OCI-LY7 (cell line): ENCODE data around the gene RNU1-2. TPM values are rescaled to one million over a fixed set of nuclear protein-coding genes. Genes with fewer than 3 reads are reported as not detected.
"Not testable (repeated sequence)": the region's sequence is repeated elsewhere in the genome, so short reads cannot be mapped to it uniquely, and the experiment has no call there.

Source experiments
- BruUV-seq: library from RNA; stranded (reverse); fragments of 400-500 nt; replicated peaks from 2 replicates; lab custom pipeline; 2021; lab: Mats Ljungman, UMichigan
- CTCF ChIA-PET: fragments of 300-600 bp; sonication (Branson Sonifier 250); formaldehyde crosslinking; loops from one replicate; lab custom pipeline; 2022; ENCODE audit warnings: antibody characterized with exemption; ENCODE audit not compliant: unreplicated experiment; lab: Charles Lee
- POLR2A ChIA-PET: fragments of 300-600 bp; sonication (Branson Sonifier 250); formaldehyde crosslinking; loops from one replicate; lab custom pipeline; 2022; ENCODE audit warnings: antibody characterized with exemption; lab: Charles Lee
- DNase-seq: peaks from one replicate; pipeline ENCODE4 v3.0.0-alpha.2; 2015; ENCODE audit warnings: low spot score
- H2AFZ ChIP-seq: fragments of 200-600 bp; sonication (generic), shearing (Covaris generic); 2 replicates; pipeline ENCODE4 v1.6.1; 2014; ENCODE audit warnings: mild to moderate bottlenecking, antibody characterized with exemption, low read length, moderate library complexity
- H3K27ac ChIP-seq: fragments of 200-600 bp; sonication (generic); 2 replicates; pipeline ENCODE4 v1.5.1; 2014; ENCODE audit warnings: mixed run types, low read depth, mild to moderate bottlenecking, moderate library complexity, low read length, inconsistent platforms; ENCODE audit not compliant: poor library complexity, severe bottlenecking
- H3K36me3 ChIP-seq: fragments of 200-600 bp; sonication (generic); 2 replicates; pipeline ENCODE4 v1.6.1; 2014; ENCODE audit warnings: mild to moderate bottlenecking, antibody characterized with exemption, low read length, moderate library complexity, mixed read lengths; ENCODE audit not compliant: insufficient read depth
- H3K4me1 ChIP-seq: fragments of 200-600 bp; sonication (generic); 2 replicates; pipeline ENCODE4 v1.5.1; 2014; ENCODE audit warnings: mild to moderate bottlenecking, low read length; ENCODE audit not compliant: insufficient read depth, poor library complexity, severe bottlenecking
- H3K4me2 ChIP-seq: fragments of 200-600 bp; sonication (generic); 2 replicates; pipeline ENCODE4 v1.6.1; 2014; ENCODE audit warnings: mild to moderate bottlenecking, low read length
- H3K4me3 ChIP-seq: fragments of 200-600 bp; sonication (generic); 2 replicates; pipeline ENCODE4 v1.5.1; 2014; ENCODE audit warnings: mild to moderate bottlenecking, low read depth, low read length; ENCODE audit not compliant: poor library complexity, severe bottlenecking
- H3K79me2 ChIP-seq: fragments of 200-600 bp; sonication (generic); 2 replicates; pipeline ENCODE4 v1.6.1; 2016; ENCODE audit warnings: low read depth, mild to moderate bottlenecking, low read length, moderate library complexity, mixed read lengths; ENCODE audit not compliant: insufficient read depth
- H3K9me2 ChIP-seq: fragments of 200-600 bp; sonication (generic); 2 replicates; pipeline ENCODE4 v1.6.1; 2016; ENCODE audit warnings: mild to moderate bottlenecking, low read length, mixed read lengths; ENCODE audit not compliant: insufficient read depth
- H3K9me3 ChIP-seq: fragments of 200-600 bp; sonication (generic); 2 replicates; pipeline ENCODE4 v1.6.1; 2014; ENCODE audit warnings: mild to moderate bottlenecking, mixed run types, low read length, mixed read lengths
- H4K20me1 ChIP-seq: fragments of 200-600 bp; sonication (generic); 2 replicates; pipeline ENCODE4 v1.6.1; 2014; ENCODE audit warnings: mild to moderate bottlenecking, antibody characterized with exemption, low read length, moderate library complexity, mixed read lengths; ENCODE audit not compliant: insufficient read depth
- EZH2phosphoT487 ChIP-seq: fragments of 200-600 bp; sonication (generic); IDR thresholded peaks from 2 replicates; pipeline ENCODE4 v1.6.1; 2018; ENCODE audit warnings: low read depth, borderline replicate concordance, mild to moderate bottlenecking, mixed run types, antibody characterized with exemption, low read length, moderate library complexity, mixed read lengths
- intact Hi-C: fragments of 100-400 bp; cut with micrococcal nuclease; formaldehyde crosslinking; loops from one replicate; pipeline ENCODE4 v1.10.0; 2022; ENCODE audit not compliant: unreplicated experiment
- microRNA-seq: library from miRNA; unstranded; fragments of <30 nt; microRNA quantifications from one replicate; pipeline ENCODE4 v1.2.0, GENCODE V29; 2022; ENCODE audit warnings: borderline replicate concordance
- small RNA-seq: library from RNA; depleted of rRNA; stranded (forward); fragments of <200 nt; gene quantifications from one replicate; pipeline ENCODE3, GENCODE V24; 2014
- total RNA-seq, 2 experiments: library from RNA; depleted of rRNA in 1 of 2; stranded (reverse); fragments of >200 nt in 1 of 2; shearing (Covaris generic) in 1 of 2; gene quantifications; 2 replicates each; pipeline ENCODE4 v1.2.3, GENCODE V29; 2014 to 2022
- TF ChIP-seq, protein P1 (sequence below): fragments of 200-600 bp; sonication (generic); conservative IDR thresholded peaks from 2 replicates; pipeline ENCODE4 v1.5.1; 2014; ENCODE audit warnings: mild to moderate bottlenecking, antibody characterized with exemption, low read length, moderate library complexity, mixed read lengths

The RNU1-2 gene
- total RNA-seq, 2 experiments from 2014 or later = under 0.01 to 1,968 TPM

DNA sequence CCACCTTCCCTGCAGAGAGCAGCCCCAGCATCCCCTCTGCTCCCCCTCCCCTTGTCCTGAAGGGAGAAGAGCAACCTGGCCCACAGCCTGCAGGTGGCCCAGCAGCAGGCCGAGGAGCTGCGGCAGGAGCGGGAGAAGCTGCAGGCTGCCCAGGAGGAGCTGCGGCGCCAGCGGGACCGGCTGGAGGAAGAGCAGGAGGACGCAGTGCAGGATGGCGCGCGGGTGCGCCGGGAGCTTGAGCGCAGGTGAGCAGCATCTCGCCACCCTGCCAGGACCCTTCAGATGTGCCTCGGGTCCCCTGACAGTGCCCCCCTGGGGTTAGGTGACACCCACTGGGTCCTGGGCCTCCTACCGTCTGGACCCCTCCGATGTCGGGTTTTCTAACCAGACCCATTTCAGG lies 48.3 kb downstream of the RNU1-2 start:
- DNase-seq = no peak
- H3K4me1 ChIP-seq = no peaks in the 10 kb centered on the region
- H3K9me2 ChIP-seq = no peaks in the 10 kb centered on the region
- peaks cover 10% of the 10 kb centered on the region; the same call in 1 of the 2 replicates for H3K36me3 ChIP-seq
- ChIA-PET CTCF (no interaction called here), POLR2A (no interaction called here)
- TF ChIP-seq EZH2phosphoT487 = no peak
- TF ChIP-seq, protein P1, sequence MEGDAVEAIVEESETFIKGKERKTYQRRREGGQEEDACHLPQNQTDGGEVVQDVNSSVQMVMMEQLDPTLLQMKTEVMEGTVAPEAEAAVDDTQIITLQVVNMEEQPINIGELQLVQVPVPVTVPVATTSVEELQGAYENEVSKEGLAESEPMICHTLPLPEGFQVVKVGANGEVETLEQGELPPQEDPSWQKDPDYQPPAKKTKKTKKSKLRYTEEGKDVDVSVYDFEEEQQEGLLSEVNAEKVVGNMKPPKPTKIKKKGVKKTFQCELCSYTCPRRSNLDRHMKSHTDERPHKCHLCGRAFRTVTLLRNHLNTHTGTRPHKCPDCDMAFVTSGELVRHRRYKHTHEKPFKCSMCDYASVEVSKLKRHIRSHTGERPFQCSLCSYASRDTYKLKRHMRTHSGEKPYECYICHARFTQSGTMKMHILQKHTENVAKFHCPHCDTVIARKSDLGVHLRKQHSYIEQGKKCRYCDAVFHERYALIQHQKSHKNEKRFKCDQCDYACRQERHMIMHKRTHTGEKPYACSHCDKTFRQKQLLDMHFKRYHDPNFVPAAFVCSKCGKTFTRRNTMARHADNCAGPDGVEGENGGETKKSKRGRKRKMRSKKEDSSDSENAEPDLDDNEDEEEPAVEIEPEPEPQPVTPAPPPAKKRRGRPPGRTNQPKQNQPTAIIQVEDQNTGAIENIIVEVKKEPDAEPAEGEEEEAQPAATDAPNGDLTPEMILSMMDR = no peak
- no TSS peak for BruUV-seq
- intact Hi-C loops = no loop called here
- no peaks in the 10 kb centered on the region for H3K79me2 ChIP-seq
- H3K4me3 ChIP-seq = no peak overlapping the region
- no peaks in the 10 kb centered on the region for H3K9me3 ChIP-seq
- no peak overlapping the region for H2AFZ ChIP-seq
- no peak overlapping the region for H3K27ac ChIP-seq
- no peak overlapping the region for H3K4me2 ChIP-seq
- H4K20me1 ChIP-seq = no peaks in the 10 kb centered on the region

DNA sequence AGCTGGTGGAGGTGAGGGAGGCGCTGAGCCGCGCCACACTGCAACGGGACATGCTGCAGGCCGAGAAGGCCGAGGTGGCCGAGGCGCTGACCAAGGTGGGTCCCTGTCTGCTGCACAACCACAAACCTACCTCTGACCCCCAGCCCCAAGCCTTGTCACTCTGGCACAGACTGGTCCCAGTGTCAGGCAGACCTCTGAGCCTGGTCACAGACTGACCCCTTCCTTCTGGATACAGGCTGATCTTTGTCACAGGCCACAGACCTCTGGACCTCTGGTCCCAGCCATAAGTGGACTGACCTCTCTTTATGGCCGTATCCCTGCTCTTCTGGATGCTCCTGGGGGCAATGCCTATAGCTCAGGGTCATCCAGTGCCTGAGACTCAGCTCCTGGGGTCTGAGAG lies 49.7 kb downstream of the RNU1-2 start:
- BruUV-seq, POLR2A ChIA-PET: not testable (repeated sequence)

More for the DNA sequence above, 49.7 kb downstream of the RNU1-2 start:
- H4K20me1 ChIP-seq, H3K4me1 ChIP-seq, H3K9me2 ChIP-seq, H2AFZ ChIP-seq, H3K27ac ChIP-seq, H3K9me3 ChIP-seq, H3K4me3 ChIP-seq, H3K79me2 ChIP-seq, intact Hi-C loops, H3K4me2 ChIP-seq, DNase-seq: not testable (repeated sequence)
- peaks cover 12% of the 10 kb centered on the region; the same call in 1 of the 2 replicates for H3K36me3 ChIP-seq
- CTCF ChIA-PET = interaction anchor here (0.8 kb wide), 1 partner anchor 15 kb away, joined by 3 read pairs; no protein-coding TSS in a partner anchor

Small RNAs within 50 kb of the gene (microRNA-seq; reads per million reads assigned to microRNA genes)
- not detected for gene MIR3675

Small RNAs within 50 kb of the gene (small RNA-seq; reads per million reads assigned to genes)
- gene MIR3675 (not detected), gene RNU1-2 (not detected), gene RNU1-5P (not detected)

Other genes starting within 250 kb of the RNU1-2 start
- gene RNU1-3, start 229.0 kb upstream of the RNU1-2 start, total RNA-seq (2014; rRNA removed; shearing (Covaris generic)) = under 0.01 TPM in 2 replicates
- 1,721 and 1,968 TPM in 2 replicates for gene RNU1-3, start 229.0 kb upstream of the RNU1-2 start, total RNA-seq (2022)
- gene RNU1-4, start 155.5 kb upstream of the RNU1-2 start, total RNA-seq (2014; rRNA removed; shearing (Covaris generic)) = under 0.01 TPM in 2 replicates
- gene RNU1-4, start 155.5 kb upstream of the RNU1-2 start, total RNA-seq (2022) = 1,721 and 1,968 TPM in 2 replicates
- 36.3 and 57.9 TPM in 2 replicates for gene CROCC, start 26.0 kb downstream of the RNU1-2 start, total RNA-seq (2014; rRNA removed; shearing (Covaris generic))
- gene CROCC, start 26.0 kb downstream of the RNU1-2 start, total RNA-seq (2022) = 54.0 and 54.1 TPM in 2 replicates
- not detected in 2 replicates for gene MFAP2, start 84.6 kb downstream of the RNU1-2 start, total RNA-seq (2014; rRNA removed; shearing (Covaris generic))
- not detected in 2 replicates for gene MFAP2, start 84.6 kb downstream of the RNU1-2 start, total RNA-seq (2022)
- gene ATP13A2, start 115.9 kb downstream of the RNU1-2 start, total RNA-seq (2014; rRNA removed; shearing (Covaris generic)) = 25.0 and 28.1 TPM in 2 replicates
- gene ATP13A2, start 115.9 kb downstream of the RNU1-2 start, total RNA-seq (2022) = 28.8 and 31.4 TPM in 2 replicates
- gene SDHB, start 158.1 kb downstream of the RNU1-2 start, total RNA-seq (2014; rRNA removed; shearing (Covaris generic)) = 103 and 106 TPM in 2 replicates
- 98.4 and 105 TPM in 2 replicates for gene SDHB, start 158.1 kb downstream of the RNU1-2 start, total RNA-seq (2022)
- gene PADI2, start 223.5 kb downstream of the RNU1-2 start, total RNA-seq (2014; rRNA removed; shearing (Covaris generic)) = not detected in 2 replicates
- 0.08 TPM in 1 of 2 replicates, not detected in the other for gene PADI2, start 223.5 kb downstream of the RNU1-2 start, total RNA-seq (2022)